Measurements from ENCODE around the gene ZNF546.
A peak's percentile ranks its signal among the peaks of the same experiment; 100 is the strongest.

Gene ZNF546

GRCh38 chr19:39969681-39970424, 27.0 kb upstream of the ZNF546 start:
- H3K4me1 ChIP-seq: peaks cover 8% of the 10 kb centered on the region
- peak overlapping the region; percentile 83 for H3K4me3 ChIP-seq
- in situ Hi-C loops (cut with MboI; ENCODE audit: low sequenced_read_pairs): no loop called here
- no peaks in the 10 kb centered on the region for H3K27me3 ChIP-seq (ENCODE audit: low read depth)
- no peak for DNase-seq (ENCODE audit: low spot score in 2 of 2)
- H3K36me3 ChIP-seq (replicated peaks): peaks cover 32% of the 10 kb centered on the region
- H3K9me3 ChIP-seq: no peaks in the 10 kb centered on the region

- H3K4me3 ChIP-seq: peak overlapping the region; percentile 83
- in situ Hi-C loops (cut with MboI; ENCODE audit: low sequenced_read_pairs): no loop called here
- H3K4me1 ChIP-seq: peaks cover 8% of the 10 kb centered on the region
- H3K27me3 ChIP-seq (ENCODE audit: low read depth): no peaks in the 10 kb centered on the region
- DNase-seq (ENCODE audit: low spot score in 2 of 2): peak in 1 of 2 experiments; percentile 33
- peaks cover 37% of the 10 kb centered on the region for H3K36me3 ChIP-seq (replicated peaks)
- no peaks in the 10 kb centered on the region for H3K9me3 ChIP-seq
Measured at GRCh38 chr19:39970425-39970674, 26.5 kb upstream of the ZNF546 start.

DNA sequence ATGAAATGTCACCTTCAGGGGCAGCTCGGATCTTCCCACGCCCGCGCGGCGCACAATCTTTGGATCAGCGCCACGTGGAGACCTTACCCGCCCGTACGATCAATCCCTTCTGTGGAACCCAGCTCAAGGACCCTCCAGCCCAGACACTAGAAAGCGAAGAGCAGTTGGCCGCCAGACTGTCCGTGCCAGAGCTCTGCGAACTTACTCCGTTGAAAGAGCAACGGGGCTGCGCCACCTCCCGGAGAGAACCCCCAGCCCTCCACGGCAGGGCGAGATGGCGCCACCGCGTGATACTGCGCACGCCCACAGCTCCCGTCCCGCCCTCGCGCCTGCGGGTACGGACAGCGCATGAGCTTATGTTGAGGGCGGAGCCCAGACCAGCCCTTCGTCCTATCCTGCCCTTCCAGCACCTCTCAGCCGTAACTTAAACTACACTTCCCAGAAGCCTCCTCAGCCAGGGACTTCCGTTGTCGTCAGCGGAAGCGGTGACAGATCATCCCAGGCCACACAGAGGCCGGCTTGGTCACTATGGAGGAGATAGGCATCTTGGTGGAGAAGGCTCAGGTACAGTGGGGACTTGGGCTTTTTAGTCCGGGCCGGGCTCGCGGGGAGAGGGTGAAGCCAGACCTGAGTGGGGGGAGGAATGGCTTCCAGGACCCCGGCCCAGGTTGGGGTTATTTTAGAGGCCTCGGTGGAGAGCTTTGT, 26.0 kb upstream of the ZNF546 start, which contains the start of gene PSMC4:
Gene PSMC4, plus strand, starts transcription at position 491 of the 705 bp plus-strand sequence. Its CDS starts 38 bp downstream, at position 529.
- Histone ChIP-seq H3K4me1 (peaks cover 8% of the 10 kb centered on the region), H3K9me3 (no peaks in the 10 kb centered on the region), H3K4me3 (peak within 1 kb of the TSS; percentile 83), H3K27me3 (ENCODE audit: low read depth) (no peaks in the 10 kb centered on the region), H3K36me3 (replicated peaks) (peaks cover 42% of the 10 kb centered on the region)
- DNase-seq (ENCODE audit: low spot score in 2 of 2): peak; percentile 97 to 99
- in situ Hi-C loops (cut with MboI; ENCODE audit: low sequenced_read_pairs): no loop called here

DNA sequence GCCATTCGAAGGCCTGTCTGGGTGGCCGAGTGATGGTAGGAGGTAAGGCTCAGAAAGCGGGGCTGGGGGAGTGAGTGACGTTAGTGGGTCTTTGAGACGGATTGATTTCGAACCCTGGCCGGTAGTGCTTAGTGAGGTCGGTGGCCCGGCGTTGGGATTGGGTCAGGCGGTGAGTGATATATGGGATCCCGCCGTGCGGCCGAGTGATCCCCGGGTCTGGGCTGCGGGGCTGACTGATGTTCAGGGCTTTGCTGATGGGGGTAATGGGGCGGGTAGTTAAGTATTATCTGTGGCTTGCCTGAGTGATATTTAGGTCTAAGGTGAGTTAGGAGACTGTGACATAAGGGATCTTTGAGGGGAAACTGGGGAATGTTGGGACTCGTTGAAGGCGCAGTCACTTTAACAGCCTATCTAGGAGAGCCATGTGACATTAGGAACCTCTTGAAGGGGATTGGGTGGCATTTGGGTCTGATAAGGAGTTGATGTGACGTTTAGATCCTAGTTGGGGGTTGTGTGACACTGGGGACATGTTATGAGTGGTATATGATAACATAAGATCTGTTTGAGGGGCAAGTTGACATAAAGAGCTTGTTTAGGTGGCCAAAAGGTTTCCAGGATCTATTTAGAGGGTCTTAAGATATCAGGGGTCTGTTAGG, 25.4 kb upstream of the ZNF546 start:
- peaks cover 43% of the 10 kb centered on the region for H3K36me3 ChIP-seq (replicated peaks)
- in situ Hi-C loops (cut with MboI; ENCODE audit: low sequenced_read_pairs): no loop called here
- H3K27me3 ChIP-seq (ENCODE audit: low read depth): no peaks in the 10 kb centered on the region
- H3K4me1 ChIP-seq: peaks cover 8% of the 10 kb centered on the region
- H3K4me3 ChIP-seq: peak overlapping the region; percentile 83
- DNase-seq (ENCODE audit: low spot score in 2 of 2): no peak
- H3K9me3 ChIP-seq: no peaks in the 10 kb centered on the region

DNA sequence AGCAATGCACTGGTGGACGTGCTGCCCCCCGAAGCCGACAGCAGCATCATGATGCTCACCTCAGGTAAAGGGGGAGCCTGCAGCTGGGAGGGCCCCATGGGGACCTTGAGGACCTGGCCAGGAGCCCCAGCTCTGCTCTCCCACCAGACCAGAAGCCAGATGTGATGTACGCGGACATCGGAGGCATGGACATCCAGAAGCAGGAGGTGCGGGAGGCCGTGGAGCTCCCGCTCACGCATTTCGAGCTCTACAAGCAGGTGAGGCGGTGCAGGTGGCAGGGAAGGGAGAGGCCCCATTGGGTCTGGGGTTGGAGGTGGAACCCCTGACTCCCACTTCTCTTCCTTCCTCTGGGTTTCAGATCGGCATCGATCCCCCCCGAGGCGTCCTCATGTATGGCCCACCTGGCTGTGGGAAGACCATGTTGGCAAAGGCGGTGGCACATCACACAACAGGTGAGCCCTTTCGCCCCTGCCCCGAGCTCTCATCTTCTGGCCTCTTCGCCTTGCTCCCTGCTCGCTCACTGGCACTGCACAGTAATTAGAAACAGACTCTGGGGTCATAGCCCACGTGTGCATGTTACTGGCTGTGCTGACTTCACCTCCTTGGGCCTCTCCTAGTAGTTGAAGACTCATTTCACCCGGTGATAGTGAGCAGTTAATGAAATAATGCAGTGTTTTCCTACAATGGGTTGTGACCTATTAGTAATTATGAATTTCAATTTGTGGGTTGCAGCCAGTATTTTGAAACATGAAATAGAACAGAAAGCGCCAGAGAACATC, 22.3 kb upstream of the ZNF546 start:
- Histone ChIP-seq H3K4me1 (peaks cover 8% of the 10 kb centered on the region), H3K27me3 (ENCODE audit: low read depth) (no peaks in the 10 kb centered on the region), H3K4me3 (no peak overlapping the region), H3K36me3 (replicated peaks) (peaks cover 67% of the 10 kb centered on the region), H3K9me3 (no peaks in the 10 kb centered on the region)
- in situ Hi-C loops (cut with MboI; ENCODE audit: low sequenced_read_pairs): no loop called here
- no peak for DNase-seq (ENCODE audit: low spot score in 2 of 2)

DNA sequence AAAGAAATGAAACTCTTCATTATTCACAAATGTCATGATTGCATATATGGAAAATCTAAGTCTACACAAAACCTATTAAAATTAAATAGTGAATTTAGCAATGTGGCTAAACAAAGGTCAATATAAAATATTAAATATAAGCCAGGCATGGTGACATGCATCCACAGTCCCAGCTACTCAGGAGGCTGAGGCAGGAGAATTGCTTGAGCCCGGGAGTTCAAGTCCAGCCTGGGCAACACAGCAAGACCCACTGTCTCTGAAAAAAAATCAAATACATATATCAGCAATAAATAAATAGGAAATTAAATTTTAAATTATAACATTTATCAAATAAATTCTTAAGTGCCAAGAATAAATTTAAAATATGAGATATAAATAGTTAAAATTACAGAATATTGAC, 14.0 kb upstream of the ZNF546 start:
- DNase-seq (ENCODE audit: low spot score in 2 of 2): no peak
- Histone ChIP-seq H3K27me3 (ENCODE audit: low read depth) (no peaks in the 10 kb centered on the region), H3K4me3 (no peak overlapping the region), H3K9me3 (peaks cover 6% of the 10 kb centered on the region), H3K4me1 (no peaks in the 10 kb centered on the region), H3K36me3 (replicated peaks) (peaks cover 54% of the 10 kb centered on the region)
- in situ Hi-C loops (cut with MboI; ENCODE audit: low sequenced_read_pairs): no loop called here

DNA sequence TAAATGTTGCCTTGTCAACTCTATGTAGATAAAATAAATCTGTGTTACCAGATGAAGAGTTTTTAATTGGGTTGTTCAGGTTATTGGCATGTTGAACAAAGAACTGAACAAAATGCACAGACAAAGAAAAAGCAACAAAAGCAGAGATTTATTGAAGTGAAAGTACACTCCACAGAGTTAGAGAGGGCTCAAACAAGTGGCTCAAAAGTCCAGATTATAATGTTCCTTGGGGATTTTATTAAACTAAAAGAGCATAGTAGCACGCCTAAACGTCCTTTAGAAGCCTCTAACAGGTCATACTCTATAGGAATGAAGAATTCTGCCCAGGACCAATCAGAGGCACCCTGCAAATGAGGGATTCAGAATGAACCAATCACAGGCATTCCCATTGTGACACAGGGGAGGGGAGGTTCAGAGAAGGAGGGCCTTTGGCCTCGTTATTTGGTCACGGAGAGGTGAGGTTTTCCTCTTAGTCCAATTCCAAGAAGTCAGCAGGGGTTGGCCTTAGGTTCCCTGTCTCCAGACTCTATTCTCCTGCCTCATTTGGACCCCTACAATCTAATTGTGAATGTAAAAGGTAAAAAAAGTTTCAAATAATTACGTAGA, 13.1 kb upstream of the ZNF546 start:
- Histone ChIP-seq H3K9me3 (peaks cover 6% of the 10 kb centered on the region), H3K4me1 (no peaks in the 10 kb centered on the region), H3K27me3 (ENCODE audit: low read depth) (no peaks in the 10 kb centered on the region), H3K4me3 (no peak overlapping the region), H3K36me3 (replicated peaks) (peaks cover 47% of the 10 kb centered on the region)
- in situ Hi-C loops (cut with MboI; ENCODE audit: low sequenced_read_pairs): no loop called here
- no peak for DNase-seq (ENCODE audit: low spot score in 2 of 2)

DNA sequence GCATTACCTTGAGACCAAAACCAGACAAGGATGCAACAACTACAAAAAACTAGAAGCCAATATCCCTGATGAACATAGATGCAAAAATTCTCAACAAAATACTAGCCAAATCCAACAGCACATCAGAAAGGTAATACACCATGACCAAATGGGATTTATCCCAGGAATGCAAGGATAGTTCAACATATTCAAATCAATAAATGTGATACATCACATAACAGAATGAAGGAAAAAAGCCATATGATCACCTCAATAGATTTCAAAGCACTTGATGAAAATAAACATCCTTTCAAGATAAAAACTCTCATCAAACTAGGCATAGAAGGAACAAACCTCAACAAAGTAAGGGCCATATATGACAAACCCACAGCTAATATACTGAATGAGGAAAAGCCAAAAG, 10.2 kb upstream of the ZNF546 start:
- in situ Hi-C loops (cut with MboI; ENCODE audit: low sequenced_read_pairs): no loop called here
- H3K9me3 ChIP-seq: peaks cover 6% of the 10 kb centered on the region

DNA sequence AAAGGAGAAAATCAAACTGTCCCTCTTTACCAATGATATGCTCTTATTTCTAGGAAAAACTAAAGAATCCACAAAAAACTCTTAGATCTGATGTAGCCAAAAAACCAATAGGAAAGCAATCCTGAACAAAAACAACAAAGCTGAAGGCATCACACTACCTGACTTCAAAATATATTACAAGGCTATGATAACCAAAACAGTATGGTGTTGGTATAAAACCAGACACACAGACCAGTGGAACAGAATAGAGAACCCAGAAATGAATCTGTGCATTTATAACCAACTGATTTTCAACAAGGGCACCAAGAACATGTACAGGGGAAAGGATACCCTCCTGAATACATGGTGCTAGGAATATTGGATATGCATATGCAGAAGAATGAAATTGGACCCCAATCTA, 9.7 kb upstream of the ZNF546 start:
- no peak for DNase-seq (ENCODE audit: low spot score in 2 of 2)
- Histone ChIP-seq H3K36me3 (replicated peaks) (peaks cover 17% of the 10 kb centered on the region), H3K4me1 (no peaks in the 10 kb centered on the region), H3K4me3 (no peak overlapping the region), H3K9me3 (peaks cover 6% of the 10 kb centered on the region), H3K27me3 (ENCODE audit: low read depth) (no peaks in the 10 kb centered on the region)
- in situ Hi-C loops (cut with MboI; ENCODE audit: low sequenced_read_pairs): no loop called here

More for the DNA sequence above, 10.2 kb upstream of the ZNF546 start:
- H3K36me3 ChIP-seq (replicated peaks): peaks cover 20% of the 10 kb centered on the region
- DNase-seq (ENCODE audit: low spot score in 2 of 2): no peak
- no peaks in the 10 kb centered on the region for H3K27me3 ChIP-seq (ENCODE audit: low read depth)
- no peak overlapping the region for H3K4me3 ChIP-seq
- H3K4me1 ChIP-seq: no peaks in the 10 kb centered on the region

GRCh38 chr19:39987596-39987995, 9.3 kb upstream of the ZNF546 start:
- no peak for DNase-seq (ENCODE audit: low spot score in 2 of 2)
- Histone ChIP-seq H3K9me3 (peaks cover 6% of the 10 kb centered on the region), H3K36me3 (replicated peaks) (peaks cover 13% of the 10 kb centered on the region), H3K4me3 (no peak overlapping the region), H3K27me3 (ENCODE audit: low read depth) (no peaks in the 10 kb centered on the region), H3K4me1 (no peaks in the 10 kb centered on the region)
- in situ Hi-C loops (cut with MboI; ENCODE audit: low sequenced_read_pairs): no loop called here

DNA sequence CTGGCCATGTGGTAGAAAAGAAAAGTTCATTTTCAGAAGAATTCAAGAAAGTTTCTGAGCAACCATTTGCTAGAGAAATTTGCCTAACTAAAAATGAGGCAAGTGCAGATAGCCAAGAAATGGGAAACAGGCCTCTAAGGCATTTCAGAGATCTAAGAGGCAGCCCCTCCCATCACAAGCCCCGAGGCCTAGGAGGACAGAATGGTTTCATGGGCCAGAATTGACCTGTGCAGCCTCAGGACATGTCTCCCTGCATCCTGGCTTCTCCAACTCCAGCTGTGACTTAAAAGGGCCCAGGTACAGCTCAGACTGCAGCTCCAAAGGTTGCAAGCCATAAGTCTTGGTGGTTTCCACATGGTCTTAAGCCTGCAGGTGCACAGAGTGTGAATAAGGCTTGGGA, 3.3 kb upstream of the ZNF546 start:
- H3K27me3 ChIP-seq (ENCODE audit: low read depth): no peaks in the 10 kb centered on the region
- H3K4me1 ChIP-seq: 0 out of 2 replicates have a peak, but pooled peaks cover 4% of the 10 kb centered on the region
- DNase-seq (ENCODE audit: low spot score in 2 of 2): no peak
- in situ Hi-C loops (cut with MboI; ENCODE audit: low sequenced_read_pairs): no loop called here
- no peak overlapping the region for H3K4me3 ChIP-seq
- H3K9me3 ChIP-seq: peaks cover 8% of the 10 kb centered on the region; the same call in 1 of the 2 replicates
- 0 out of 2 replicates have a peak, but pooled peaks cover under 1% of the 10 kb centered on the region for H3K36me3 ChIP-seq (replicated peaks)

- in situ Hi-C loops (cut with MboI; ENCODE audit: low sequenced_read_pairs): no loop called here
- DNase-seq (ENCODE audit: low spot score in 2 of 2): no peak
- Histone ChIP-seq H3K36me3 (replicated peaks) (no peaks in the 10 kb centered on the region), H3K4me3 (no peak overlapping the region), H3K4me1 (0 out of 2 replicates have a peak, but pooled peaks cover 4% of the 10 kb centered on the region), H3K27me3 (ENCODE audit: low read depth) (no peaks in the 10 kb centered on the region), H3K9me3 (peaks cover 8% of the 10 kb centered on the region; the same call in 1 of the 2 replicates)
Measured at GRCh38 chr19:39994361-39994760, 2.5 kb upstream of the ZNF546 start.

GRCh38 chr19:39995794-39996193, 1.1 kb upstream of the ZNF546 start:
- in situ Hi-C loops (cut with MboI; ENCODE audit: low sequenced_read_pairs): no loop called here
- Histone ChIP-seq H3K36me3 (replicated peaks) (no peaks in the 10 kb centered on the region), H3K9me3 (peaks cover 8% of the 10 kb centered on the region; the same call in 1 of the 2 replicates), H3K4me1 (0 out of 2 replicates have a peak, but pooled peaks cover 4% of the 10 kb centered on the region), H3K4me3 (peak overlapping the region; percentile 58), H3K27me3 (ENCODE audit: low read depth) (no peaks in the 10 kb centered on the region)
- no peak for DNase-seq (ENCODE audit: low spot score in 2 of 2)

Measured in HAP-1 (cell line).